Neural progenitor cell (in vitro differentiated cells): Measurements from ENCODE around the gene MBD4.

Experiments
- EZH2 ChIP-seq: fragments of 200-600 bp; sonication (generic); IDR thresholded peaks from 2 replicates; pipeline ENCODE4 v1.6.1; 2017; ENCODE audit warnings: antibody characterized with exemption, mild to moderate bottlenecking, moderate library complexity
- EZH2phosphoT487 ChIP-seq: fragments of 200-600 bp; sonication (generic); IDR thresholded peaks from 2 replicates; pipeline ENCODE4 v1.6.1; 2017; ENCODE audit warnings: antibody characterized with exemption
- TF ChIP-seq, protein P1 (sequence below): fragments of 200-600 bp; sonication (generic); IDR thresholded peaks from 2 replicates; pipeline ENCODE4 v1.5.1; 2017; ENCODE audit warnings: antibody characterized with exemption, mild to moderate bottlenecking

DNA sequence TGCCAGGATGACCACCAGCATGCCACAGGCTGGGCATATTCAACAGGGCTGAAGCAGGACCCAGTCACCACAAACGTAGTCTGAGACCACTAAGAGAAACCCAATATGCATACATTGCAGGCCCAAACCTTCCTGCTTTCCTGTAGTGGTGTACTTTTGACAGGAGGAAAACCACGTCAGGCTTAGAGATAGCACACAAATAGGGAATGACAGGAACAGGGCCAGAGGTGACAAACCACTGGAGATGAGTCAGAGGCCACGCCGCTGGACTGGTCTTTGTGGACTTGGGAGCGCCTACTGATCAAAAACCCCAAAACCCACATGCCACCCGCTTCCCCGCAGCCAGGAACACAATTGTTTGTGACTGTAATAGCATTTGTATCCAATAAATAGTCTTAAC, 7.7 kb downstream of the MBD4 start:
- TF ChIP-seq, protein P1, sequence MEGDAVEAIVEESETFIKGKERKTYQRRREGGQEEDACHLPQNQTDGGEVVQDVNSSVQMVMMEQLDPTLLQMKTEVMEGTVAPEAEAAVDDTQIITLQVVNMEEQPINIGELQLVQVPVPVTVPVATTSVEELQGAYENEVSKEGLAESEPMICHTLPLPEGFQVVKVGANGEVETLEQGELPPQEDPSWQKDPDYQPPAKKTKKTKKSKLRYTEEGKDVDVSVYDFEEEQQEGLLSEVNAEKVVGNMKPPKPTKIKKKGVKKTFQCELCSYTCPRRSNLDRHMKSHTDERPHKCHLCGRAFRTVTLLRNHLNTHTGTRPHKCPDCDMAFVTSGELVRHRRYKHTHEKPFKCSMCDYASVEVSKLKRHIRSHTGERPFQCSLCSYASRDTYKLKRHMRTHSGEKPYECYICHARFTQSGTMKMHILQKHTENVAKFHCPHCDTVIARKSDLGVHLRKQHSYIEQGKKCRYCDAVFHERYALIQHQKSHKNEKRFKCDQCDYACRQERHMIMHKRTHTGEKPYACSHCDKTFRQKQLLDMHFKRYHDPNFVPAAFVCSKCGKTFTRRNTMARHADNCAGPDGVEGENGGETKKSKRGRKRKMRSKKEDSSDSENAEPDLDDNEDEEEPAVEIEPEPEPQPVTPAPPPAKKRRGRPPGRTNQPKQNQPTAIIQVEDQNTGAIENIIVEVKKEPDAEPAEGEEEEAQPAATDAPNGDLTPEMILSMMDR, result no peak
- TF ChIP-seq EZH2, result no peak
- no peak for TF ChIP-seq EZH2phosphoT487
